Activated T-helper 1 cell treated with anti-CD3 and anti-CD28 coated beads, Interleukin-12 subunit alpha, Interleukin-12 subunit beta, Interleukin-2, Interleukin-4 antibody, amounts not matched to agents 30 ng/mL and 10 ng/mL and 1 ng/mL, durations not matched to agents 14 hours and 24 hours and 36 hours (primary cell): ENCODE measurements around the gene ACSF3. TPM values are rescaled to one million over a fixed set of nuclear protein-coding genes. Genes with fewer than 3 reads are reported as not detected.
"Not testable (repeated sequence)": the region's sequence is repeated elsewhere in the genome, so short reads cannot be mapped to it uniquely, and the experiment has no call there.

ENCODE experiments used
- DNase-seq: peaks from one replicate; pipeline ENCODE4 v3.0.0; 2021; ENCODE audit warnings: low spot score
- H3K27ac Mint-ChIP-seq: one replicate; pipeline ENCODE4 v1.8.0; 2021; ENCODE audit warnings: mild to moderate bottlenecking, mixed read lengths
- H3K27me3 Mint-ChIP-seq: one replicate; pipeline ENCODE4 v1.8.0; 2022; ENCODE audit warnings: mild to moderate bottlenecking, moderate library complexity, mixed read lengths; ENCODE audit not compliant: insufficient read depth
- H3K36me3 Mint-ChIP-seq: one replicate; pipeline ENCODE4 v1.8.0; 2021; ENCODE audit warnings: low read depth, mixed read lengths
- H3K4me1 Mint-ChIP-seq: one replicate; pipeline ENCODE4 v1.8.0; 2021; ENCODE audit warnings: low read depth, mixed read lengths
- H3K4me3 Mint-ChIP-seq: one replicate; pipeline ENCODE4 v1.8.0; 2021; ENCODE audit warnings: mild to moderate bottlenecking, moderate library complexity, mixed read lengths
- H3K9me3 Mint-ChIP-seq: one replicate; pipeline ENCODE4 v1.8.0; 2021; ENCODE audit warnings: mixed read lengths
- intact Hi-C: fragments of 100-400 bp; cut with micrococcal nuclease; formaldehyde crosslinking; loops from one replicate; pipeline ENCODE4 v1.15.1; 2024
- total RNA-seq: library from RNA; stranded (reverse); gene quantifications from 2 replicates; pipeline ENCODE4 v1.2.3, GENCODE V29; 2022

Gene ACSF3
- total RNA-seq, 1 donor from 2014 or later = 37.0 TPM

DNA sequence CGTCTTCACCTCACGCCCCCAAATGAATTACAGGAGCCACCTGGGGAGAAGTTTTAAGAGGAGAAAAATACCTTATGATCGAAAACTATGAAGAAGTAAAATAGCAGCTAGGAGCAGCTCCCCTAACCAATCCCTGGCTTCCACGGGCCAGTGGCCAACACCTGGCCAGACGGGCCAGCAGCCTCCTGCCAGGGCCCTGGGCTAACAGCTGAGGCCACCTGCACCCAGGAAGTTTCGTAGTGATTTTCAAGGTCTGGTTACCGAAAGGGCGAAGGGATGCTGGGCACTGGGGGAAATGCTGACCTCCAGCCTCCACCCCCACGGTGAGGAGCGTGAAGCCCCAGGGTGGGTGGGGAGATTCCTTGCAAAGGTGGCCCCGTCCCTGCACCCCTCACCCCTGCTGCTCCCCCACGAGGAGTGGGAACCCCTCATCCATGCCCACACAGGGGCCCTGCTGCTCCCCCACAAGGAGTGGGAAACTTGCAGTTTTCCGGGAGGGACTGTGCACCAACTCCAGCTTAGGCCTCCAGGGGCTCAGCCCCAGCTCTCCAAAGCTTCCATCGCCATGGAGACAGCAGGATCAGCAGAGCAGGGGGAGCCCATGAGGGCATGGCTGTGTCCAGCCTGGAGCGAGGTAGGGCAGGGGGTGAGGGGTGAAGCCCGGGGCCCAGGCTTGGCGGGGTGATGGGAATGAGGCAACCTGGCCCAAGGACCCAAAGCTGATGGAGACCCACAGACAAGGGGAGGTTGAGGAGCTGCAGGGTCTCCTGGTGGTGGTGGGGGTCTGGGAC, 31.9 kb upstream of the ACSF3 start:
- Mint-ChIP-seq H3K36me3 (no peaks in the 10 kb centered on the region), H3K9me3 (no peaks in the 10 kb centered on the region), H3K27ac (no peak overlapping the region), H3K4me3 (no peak overlapping the region), H3K27me3 (no peaks in the 10 kb centered on the region), H3K4me1 (no peaks in the 10 kb centered on the region)
- intact Hi-C loops = no loop called here
- DNase-seq = no peak

DNA sequence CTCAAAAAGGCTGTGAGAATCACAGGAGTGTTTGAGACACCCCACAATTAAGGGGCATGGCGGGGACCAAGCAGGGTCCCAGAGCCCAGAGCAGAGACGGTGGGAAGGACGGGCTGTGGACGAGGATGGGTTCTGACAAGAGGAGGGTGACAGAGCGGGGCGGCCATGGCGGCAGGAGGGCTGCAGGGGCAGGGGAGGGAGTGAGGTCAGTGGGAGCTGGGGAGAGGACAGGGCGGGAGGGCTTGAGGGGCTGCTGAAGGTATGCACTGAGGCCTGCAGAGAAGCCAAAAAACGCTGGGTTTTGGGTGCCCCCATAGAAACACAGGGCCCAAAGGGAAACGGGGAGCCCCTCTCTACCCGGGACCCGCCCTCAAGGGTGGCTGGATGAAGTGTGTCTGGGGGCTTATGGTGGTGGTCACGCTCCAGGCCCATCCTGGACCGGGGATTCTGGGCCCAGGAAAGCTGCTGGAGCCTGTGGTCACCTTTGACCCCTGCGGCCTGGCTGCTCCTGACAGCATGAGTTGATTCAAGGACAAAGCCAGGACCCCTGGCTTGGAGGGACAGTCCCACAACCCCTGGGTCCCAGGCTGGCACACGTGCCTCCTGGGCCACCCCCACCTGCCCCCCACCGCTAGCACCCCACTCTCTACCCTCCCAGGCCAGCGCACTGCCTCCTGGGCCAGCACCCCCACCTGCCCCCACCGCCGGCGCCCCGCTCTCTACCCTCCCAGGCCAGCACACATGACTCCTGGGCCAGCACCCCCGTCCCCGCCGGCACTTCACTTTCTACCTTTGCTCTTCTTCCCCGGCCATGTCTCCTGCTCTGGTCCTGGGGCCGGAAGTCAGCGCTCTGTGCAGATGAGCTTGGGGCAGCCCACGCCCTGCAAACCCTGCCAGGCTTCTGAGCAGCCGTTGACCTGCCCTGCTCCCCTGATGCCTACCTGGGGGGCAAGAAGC, 31.0 kb upstream of the ACSF3 start:
- intact Hi-C loops = no loop called here
- Mint-ChIP-seq H3K27me3 (no peaks in the 10 kb centered on the region), H3K9me3 (no peaks in the 10 kb centered on the region), H3K36me3 (no peaks in the 10 kb centered on the region), H3K4me3 (no peak overlapping the region), H3K27ac (no peak overlapping the region), H3K4me1 (no peaks in the 10 kb centered on the region)
- DNase-seq = no peak

DNA sequence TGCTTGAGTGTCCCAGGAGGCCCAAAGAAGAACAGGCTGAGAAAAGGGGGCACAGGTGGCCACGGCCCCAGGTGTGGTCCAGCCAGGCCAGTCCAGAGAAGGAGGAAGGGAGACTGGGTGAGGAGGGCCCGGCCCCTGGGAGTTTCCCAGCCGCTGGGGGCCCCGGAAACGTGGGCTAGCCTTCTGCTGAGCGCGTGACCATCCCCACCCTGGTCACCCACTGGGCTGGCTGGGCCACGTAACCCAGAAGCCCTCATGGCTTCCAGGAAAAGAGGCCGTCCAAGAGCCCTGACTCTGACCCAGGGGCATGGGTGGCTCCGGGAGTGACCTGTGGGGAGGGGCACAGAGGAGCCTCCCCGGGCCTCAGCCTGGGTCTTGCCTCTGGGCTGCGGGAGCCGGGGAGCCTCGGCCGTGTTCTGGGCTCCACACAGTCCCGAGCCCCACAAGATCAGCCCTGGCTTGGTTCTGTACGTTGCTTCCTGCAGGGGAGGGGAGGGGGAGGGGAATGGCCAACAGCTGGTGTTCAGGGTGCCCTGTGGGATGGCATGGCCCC, 29.8 kb upstream of the ACSF3 start:
- Mint-ChIP-seq H3K27ac (no peak overlapping the region), H3K4me1 (no peaks in the 10 kb centered on the region), H3K36me3 (no peaks in the 10 kb centered on the region), H3K27me3 (no peaks in the 10 kb centered on the region), H3K9me3 (no peaks in the 10 kb centered on the region), H3K4me3 (no peak overlapping the region)
- intact Hi-C loops = no loop called here
- no peak for DNase-seq

DNA sequence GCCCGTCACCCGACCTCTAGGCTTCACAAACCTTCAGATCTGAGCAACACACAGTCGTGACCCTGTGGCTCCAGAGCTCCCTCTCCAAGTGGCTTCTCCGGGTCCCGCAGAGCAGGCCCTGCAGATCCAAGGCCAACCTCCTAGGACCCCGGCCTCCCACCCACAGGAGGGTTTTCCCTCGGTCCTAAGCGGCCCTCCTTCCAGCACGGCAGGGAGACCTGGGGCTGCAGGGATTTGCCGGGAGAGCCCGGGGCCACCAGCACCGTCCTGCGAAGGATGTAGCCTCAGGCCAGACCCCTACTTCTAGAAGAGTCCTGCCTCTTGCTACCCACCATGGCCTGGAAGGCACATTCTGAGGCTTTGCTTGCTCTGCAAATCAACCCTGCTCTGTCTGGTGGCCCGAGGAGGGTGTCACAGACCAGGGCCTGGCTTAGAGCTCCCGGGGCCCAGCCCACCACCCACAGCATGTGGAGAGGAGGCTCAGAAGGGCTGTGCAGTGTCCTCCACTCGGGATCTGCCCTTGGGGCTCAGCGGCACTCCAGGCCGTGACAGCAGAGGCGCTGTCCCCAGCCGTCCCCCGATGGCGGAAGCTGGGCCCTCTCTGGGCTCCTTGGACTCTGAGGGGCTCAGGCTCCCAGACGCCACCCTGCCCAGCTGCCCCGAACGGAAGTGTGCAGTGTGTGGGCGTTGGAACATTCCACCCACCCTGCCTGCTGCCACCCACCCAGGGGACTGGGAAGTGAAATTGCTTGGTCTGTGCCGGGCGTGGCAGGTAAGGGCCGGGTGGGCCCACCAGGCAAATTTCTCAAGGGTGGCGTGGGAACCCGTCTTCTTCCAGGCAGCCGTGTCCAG, 28.8 kb upstream of the ACSF3 start:
- no peak for DNase-seq
- Mint-ChIP-seq H3K4me1 (no peaks in the 10 kb centered on the region), H3K27ac (no peak overlapping the region), H3K4me3 (no peak overlapping the region), H3K36me3 (no peaks in the 10 kb centered on the region), H3K9me3 (no peaks in the 10 kb centered on the region), H3K27me3 (no peaks in the 10 kb centered on the region)
- intact Hi-C loops = no loop called here

DNA sequence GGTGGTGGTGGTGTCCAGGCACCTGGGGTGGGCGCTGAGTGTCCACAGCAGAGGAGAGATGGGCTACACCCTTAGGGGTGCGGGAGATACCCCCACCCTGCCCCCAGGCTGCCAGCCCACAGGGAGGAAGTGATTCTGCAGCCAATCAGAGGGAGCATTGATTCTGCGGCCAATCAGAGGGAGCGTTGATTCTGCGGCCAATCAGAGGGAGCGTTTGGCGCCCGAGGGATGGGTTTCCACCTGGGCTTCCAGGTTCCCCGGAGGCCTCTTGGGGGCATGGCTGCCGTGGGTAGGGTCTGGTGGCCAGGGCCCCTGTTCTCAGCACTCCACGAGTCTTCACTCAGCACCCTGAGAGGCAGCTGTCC, 28.2 kb upstream of the ACSF3 start:
- Mint-ChIP-seq H3K36me3 (no peaks in the 10 kb centered on the region), H3K27me3 (no peaks in the 10 kb centered on the region), H3K27ac (no peak overlapping the region), H3K9me3 (no peaks in the 10 kb centered on the region), H3K4me3 (no peak overlapping the region), H3K4me1 (no peaks in the 10 kb centered on the region)
- intact Hi-C loops = no loop called here
- no peak for DNase-seq

DNA sequence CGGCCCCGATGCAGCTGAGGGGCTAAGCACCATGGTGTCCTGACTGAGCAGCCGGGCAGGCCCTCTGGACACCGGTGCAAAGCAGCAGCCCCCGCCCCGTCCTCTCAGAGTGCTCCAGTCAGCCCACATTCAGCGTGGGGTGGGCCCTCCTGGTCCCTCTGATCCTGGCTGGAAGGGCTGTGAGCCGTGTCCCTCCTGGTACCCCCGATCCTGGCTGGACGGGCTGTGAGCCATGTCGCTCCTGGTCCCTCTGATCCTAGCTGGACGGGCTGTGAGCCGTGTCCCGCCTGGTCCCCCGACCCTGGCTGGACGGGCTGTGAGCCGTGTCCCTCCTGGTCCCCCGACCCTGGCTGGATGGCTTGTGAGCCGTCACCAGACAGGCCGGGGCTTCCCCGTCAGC, 26.9 kb upstream of the ACSF3 start:
- Mint-ChIP-seq H3K36me3 (no peaks in the 10 kb centered on the region), H3K4me3 (no peak overlapping the region), H3K27me3 (no peaks in the 10 kb centered on the region), H3K27ac (no peak overlapping the region), H3K9me3 (no peaks in the 10 kb centered on the region), H3K4me1 (no peaks in the 10 kb centered on the region)
- no peak for DNase-seq
- intact Hi-C loops = no loop called here

DNA sequence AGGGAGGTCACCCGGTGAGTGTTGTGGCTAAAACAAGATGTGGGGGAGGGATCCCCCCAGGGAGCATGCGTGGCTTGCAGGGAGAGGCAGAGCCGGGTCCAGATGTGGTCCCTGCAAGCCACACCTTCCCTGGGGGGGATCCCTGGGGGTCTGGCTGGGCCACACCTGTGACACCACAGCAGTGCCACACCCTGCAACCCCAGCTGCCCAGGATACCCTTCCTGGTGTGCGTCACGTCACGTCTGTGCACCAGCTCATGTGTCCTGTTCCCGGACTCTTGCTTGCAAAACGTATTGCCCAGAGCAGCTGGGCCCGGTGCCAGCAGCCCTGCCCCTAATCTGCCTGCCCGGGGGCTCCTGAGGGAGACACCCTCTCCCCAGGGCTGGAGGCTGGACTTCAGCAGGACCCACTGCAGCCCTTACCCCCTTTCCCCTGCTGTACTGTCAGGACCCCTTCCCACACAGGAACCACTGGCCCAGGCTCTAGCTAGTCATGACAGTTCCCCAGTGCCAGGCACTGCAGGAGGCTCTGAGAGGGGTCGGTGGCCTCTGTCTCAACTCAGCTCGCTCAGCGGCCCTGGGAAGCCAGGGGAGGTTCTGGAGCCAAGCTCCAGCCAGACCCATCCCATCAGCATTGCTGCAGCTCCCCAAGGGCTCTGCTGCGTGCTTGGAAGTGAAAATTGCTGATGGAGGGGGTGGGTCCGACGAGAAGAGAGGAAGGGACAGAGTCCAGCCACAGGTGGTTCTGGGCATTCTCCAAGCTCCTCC, 25.8 kb upstream of the ACSF3 start:
- intact Hi-C loops = no loop called here
- DNase-seq = no peak
- no peaks in the 10 kb centered on the region for H3K4me1 Mint-ChIP-seq
- H3K36me3 Mint-ChIP-seq = no peaks in the 10 kb centered on the region
- H3K9me3 Mint-ChIP-seq = no peaks in the 10 kb centered on the region
- H3K4me3 Mint-ChIP-seq = no peak overlapping the region
- no peak overlapping the region for H3K27ac Mint-ChIP-seq
- H3K27me3 Mint-ChIP-seq = no peaks in the 10 kb centered on the region

DNA sequence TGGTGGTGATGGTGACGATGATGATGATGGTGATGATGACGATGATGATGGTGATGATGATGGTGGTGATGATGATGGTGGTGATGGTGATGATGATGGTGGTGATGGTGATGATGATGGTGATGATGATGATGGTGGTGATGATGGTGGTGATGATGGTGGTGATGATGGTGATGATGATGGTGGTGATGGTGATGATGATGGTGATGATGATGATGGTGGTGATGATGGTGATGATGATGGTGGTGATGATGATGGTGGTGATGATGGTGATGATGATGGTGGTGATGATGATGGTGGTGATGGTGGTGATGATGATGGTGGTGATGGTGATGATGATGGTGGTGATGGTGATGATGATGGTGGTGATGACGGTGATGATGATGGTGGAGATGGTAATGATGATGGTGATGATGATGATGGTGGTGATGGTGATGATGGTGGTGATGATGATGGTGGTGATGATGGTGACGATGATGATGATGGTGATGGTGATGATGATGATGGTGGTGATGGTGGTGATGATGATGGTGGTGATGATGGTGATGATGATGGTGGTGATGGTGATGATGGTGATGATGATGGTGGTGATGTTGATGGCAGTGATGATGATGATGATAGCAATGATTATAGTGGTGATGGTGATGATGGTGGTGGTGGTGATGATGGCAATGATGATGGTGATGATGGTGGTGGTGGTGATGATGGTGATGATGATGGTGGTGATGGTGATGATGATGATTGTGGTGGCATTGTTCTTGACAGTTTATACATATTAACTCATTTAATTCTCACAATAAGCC, 24.6 kb upstream of the ACSF3 start:
- H3K4me1 Mint-ChIP-seq, H3K9me3 Mint-ChIP-seq, H3K27ac Mint-ChIP-seq, H3K4me3 Mint-ChIP-seq, DNase-seq, H3K27me3 Mint-ChIP-seq, intact Hi-C loops, H3K36me3 Mint-ChIP-seq: not testable (repeated sequence)

DNA sequence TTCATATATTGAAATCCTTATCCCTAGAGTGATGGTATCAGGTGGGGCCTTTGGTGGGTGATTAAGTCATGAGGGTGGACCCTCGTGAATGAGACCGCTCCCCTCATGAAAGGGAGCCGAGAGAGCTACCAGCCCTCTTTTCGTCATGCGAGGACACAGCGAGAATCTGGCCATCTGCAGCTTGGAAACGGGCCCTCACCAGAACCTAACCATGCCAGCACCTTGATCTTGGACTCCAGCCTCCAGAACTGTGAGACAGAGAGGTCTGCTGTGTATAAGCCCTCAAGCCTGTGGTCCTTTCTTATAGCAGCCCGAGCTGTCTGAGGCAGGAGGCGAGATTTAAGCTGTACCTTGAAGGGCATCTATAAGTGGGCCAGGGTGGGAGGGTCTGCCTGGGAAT, 23.7 kb upstream of the ACSF3 start:
- Mint-ChIP-seq H3K27me3 (no peaks in the 10 kb centered on the region), H3K4me1 (no peaks in the 10 kb centered on the region), H3K27ac (no peak overlapping the region), H3K4me3 (no peak overlapping the region), H3K36me3 (no peaks in the 10 kb centered on the region), H3K9me3 (no peaks in the 10 kb centered on the region)
- intact Hi-C loops = no loop called here
- DNase-seq = no peak

DNA sequence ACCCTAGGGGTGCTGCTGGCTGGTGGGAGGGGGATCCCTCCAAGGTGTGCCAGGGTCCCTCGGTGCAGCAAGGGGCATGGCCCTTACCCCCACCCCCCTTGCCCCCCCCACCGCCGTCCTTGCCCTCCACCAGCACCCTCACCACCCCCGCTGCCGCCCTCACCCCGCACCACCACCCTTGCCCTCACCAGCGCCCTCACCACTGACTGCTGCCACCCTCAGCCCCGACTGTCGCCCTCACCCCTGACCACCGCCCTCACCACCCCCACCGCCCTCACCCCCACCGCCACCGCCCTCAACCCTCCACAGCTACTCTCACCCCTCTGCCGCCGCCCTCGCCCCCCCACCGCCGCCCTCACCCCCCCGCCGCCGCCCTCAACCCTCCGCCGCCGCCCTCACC, 23.1 kb upstream of the ACSF3 start:
- Mint-ChIP-seq H3K4me3 (no peak overlapping the region), H3K36me3 (no peaks in the 10 kb centered on the region), H3K27ac (no peak overlapping the region), H3K9me3 (peaks cover 3% of the 10 kb centered on the region), H3K4me1 (no peaks in the 10 kb centered on the region), H3K27me3 (no peaks in the 10 kb centered on the region)
- no peak for DNase-seq
- intact Hi-C loops = no loop called here

DNA sequence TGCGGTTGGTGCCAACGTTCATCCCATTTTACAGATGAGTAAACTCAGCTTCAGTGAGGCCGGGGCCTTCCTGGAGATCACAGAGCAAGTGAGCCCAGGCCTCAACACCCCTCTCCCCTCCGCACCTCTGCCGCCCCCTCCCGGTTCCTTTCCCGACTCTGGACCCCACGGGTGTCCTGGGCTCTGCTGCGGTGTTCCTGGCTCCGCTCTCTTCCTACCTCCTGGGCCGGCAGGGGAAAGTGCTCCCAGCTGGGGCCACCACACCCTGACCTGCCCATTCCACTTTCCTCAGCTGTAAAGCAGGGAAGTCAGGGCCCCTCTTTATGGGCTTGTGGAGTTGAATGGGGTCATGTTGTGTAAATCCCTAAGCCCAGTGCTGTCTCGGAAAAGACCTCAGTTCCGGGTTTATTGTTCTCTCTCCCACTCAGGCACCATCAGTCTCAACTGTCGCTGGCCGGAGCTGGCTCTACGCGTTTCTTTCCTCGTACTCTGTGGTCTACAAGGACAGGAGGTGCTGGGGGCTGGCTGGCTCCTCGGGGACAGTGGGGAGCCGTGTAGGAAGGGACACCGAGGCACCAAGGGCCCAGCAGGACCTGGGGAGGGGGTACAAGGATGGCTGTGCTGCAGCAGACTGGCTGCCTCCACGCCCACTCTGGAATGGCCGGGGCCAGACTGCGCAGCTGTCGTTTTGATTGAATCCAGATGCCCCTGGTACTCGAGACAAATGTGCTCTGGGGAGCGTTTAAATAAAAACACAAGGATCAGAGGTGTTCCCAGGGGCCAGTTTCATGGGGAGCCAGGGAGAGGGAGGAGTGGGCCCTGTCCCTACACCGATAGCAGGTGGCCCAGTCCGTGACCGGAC, 21.7 kb upstream of the ACSF3 start:
- H3K27ac Mint-ChIP-seq = no peak overlapping the region
- H3K4me1 Mint-ChIP-seq = no peaks in the 10 kb centered on the region
- H3K9me3 Mint-ChIP-seq = peaks cover 11% of the 10 kb centered on the region
- no peaks in the 10 kb centered on the region for H3K36me3 Mint-ChIP-seq
- H3K4me3 Mint-ChIP-seq = no peak overlapping the region
- no peaks in the 10 kb centered on the region for H3K27me3 Mint-ChIP-seq
- DNase-seq = no peak
- intact Hi-C loops = no loop called here
